Skeletal muscle tissue (tissue), 4 donors: ENCODE data around the gene PCSK1N. TPM values are rescaled to one million over a fixed set of nuclear protein-coding genes. Genes with fewer than 3 reads are reported as not detected.
"Not testable (repeated sequence)": the region's sequence is repeated elsewhere in the genome, so short reads cannot be mapped to it uniquely, and the experiment has no call there.

Experiments used
- H3K27ac ChIP-seq: one replicate; pipeline ENCODE4 v1.7.0; 2013; ENCODE audit warnings: mild to moderate bottlenecking, low read depth, low read length, inconsistent platforms
- H3K27me3 ChIP-seq, 3 donors: one replicate each; pipeline ENCODE4 v1.7.0; 2013; ENCODE audit warnings: low read length in 3 of 3; ENCODE audit not compliant: control insufficient read depth in 3 of 3, insufficient read depth in 3 of 3
- H3K36me3 ChIP-seq, 3 donors: one replicate each; pipeline ENCODE4 v1.7.0; 2013; ENCODE audit warnings: low read length in 3 of 3; ENCODE audit not compliant: control insufficient read depth in 3 of 3, insufficient read depth in 3 of 3
- H3K4me1 ChIP-seq, 3 donors: one replicate each; pipeline ENCODE4 v1.7.0; 2013; ENCODE audit warnings: low read length in 3 of 3, mild to moderate bottlenecking in 3 of 3; ENCODE audit not compliant: control insufficient read depth in 3 of 3, insufficient read depth in 3 of 3
- H3K4me3 ChIP-seq, 3 donors: one replicate each; pipeline ENCODE4 v1.7.0; 2013; ENCODE audit warnings: low read length in 3 of 3
- H3K9ac ChIP-seq, 3 donors: one replicate each; pipeline ENCODE4 v1.7.0; 2013; ENCODE audit warnings: low read length in 3 of 3, mild to moderate bottlenecking in 3 of 3, moderate library complexity in 2 of 3, low read depth in 1 of 3
- H3K9me3 ChIP-seq, 3 donors: one replicate each; pipeline ENCODE4 v1.7.0; 2013; ENCODE audit warnings: low read length in 3 of 3; ENCODE audit not compliant: control insufficient read depth in 3 of 3
- total RNA-seq: library from RNA; depleted of rRNA; stranded (reverse); fragments of >200 nt; gene quantifications from one replicate; pipeline ENCODE4 v1.2.3, GENCODE V29; 2014
- donor health status: Osteomylitis.

PCSK1N gene, protein sequence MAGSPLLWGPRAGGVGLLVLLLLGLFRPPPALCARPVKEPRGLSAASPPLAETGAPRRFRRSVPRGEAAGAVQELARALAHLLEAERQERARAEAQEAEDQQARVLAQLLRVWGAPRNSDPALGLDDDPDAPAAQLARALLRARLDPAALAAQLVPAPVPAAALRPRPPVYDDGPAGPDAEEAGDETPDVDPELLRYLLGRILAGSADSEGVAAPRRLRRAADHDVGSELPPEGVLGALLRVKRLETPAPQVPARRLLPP
- not detected for total RNA-seq

GRCh38 chrX:48835524-48836329 is at the start of gene PCSK1N:
Gene PCSK1N, minus strand, starts transcription at chrX:48835610. Its CDS starts 78 bp downstream, at chrX:48835532.
- Histone ChIP-seq H3K27me3 (peaks cover 19 to 32% (median 27%) of the 10 kb centered on the region in 3 donors), H3K27ac (no peak within 1 kb of the TSS), H3K9me3 (no peaks in the 10 kb centered on the region), H3K4me3 (peak within 1 kb of the TSS in 1 of 3 donors; percentile 13), H3K36me3 (no peaks in the 10 kb centered on the region), H3K4me1 (peaks cover 0 to 5% (median 0%) of the 10 kb centered on the region in 3 donors), H3K9ac (no peak within 1 kb of the TSS)

GRCh38 chrX:48883729-48884128 is 48.3 kb upstream of the PCSK1N start:
- Histone ChIP-seq H3K4me3 (no peak overlapping the region), H3K36me3 (no peaks in the 10 kb centered on the region), H3K9me3 (no peaks in the 10 kb centered on the region), H3K27ac (no peak overlapping the region), H3K4me1 (no peaks in the 10 kb centered on the region), H3K27me3 (no peaks in the 10 kb centered on the region), H3K9ac (no peak overlapping the region)

GRCh38 chrX:48876944-48877343 is 41.5 kb upstream of the PCSK1N start:
- H3K4me1 ChIP-seq, H3K9me3 ChIP-seq, H3K4me3 ChIP-seq, H3K27me3 ChIP-seq, H3K36me3 ChIP-seq, H3K9ac ChIP-seq, H3K27ac ChIP-seq: not testable (repeated sequence)

- H3K9me3 ChIP-seq, H3K27me3 ChIP-seq, H3K36me3 ChIP-seq, H3K27ac ChIP-seq, H3K9ac ChIP-seq, H3K4me3 ChIP-seq, H3K4me1 ChIP-seq: not testable (repeated sequence)
Measured at GRCh38 chrX:48872017-48872416, 36.6 kb upstream of the PCSK1N start.

DNA sequence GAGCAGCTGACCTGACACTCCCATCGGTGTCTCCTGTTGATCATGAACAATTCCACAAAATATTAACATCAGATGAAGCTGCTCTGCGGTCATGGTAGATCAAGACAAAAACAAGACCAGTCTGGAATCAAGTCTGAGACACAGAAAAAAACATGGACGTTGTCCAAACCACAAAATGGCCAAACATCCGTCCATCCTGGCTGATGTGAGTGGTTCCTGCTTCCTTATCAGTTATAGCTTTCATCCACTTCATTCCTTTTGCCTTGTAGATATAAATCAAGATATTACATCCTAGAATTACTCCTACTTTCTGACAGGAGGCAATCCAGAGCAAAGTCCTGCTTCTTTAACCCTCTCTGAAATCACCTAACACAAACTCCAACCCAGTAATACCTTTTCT is 28.8 kb upstream of the PCSK1N start:
- Histone ChIP-seq H3K9ac (no peak overlapping the region), H3K27me3 (no peaks in the 10 kb centered on the region), H3K9me3 (no peaks in the 10 kb centered on the region), H3K36me3 (no peaks in the 10 kb centered on the region), H3K4me3 (no peak overlapping the region), H3K4me1 (no peaks in the 10 kb centered on the region), H3K27ac (no peak overlapping the region)

GRCh38 chrX:48854898-48855297 is 19.5 kb upstream of the PCSK1N start:
- H3K9ac ChIP-seq, result no peak overlapping the region
- H3K36me3 ChIP-seq, result no peaks in the 10 kb centered on the region
- H3K9me3 ChIP-seq, result no peaks in the 10 kb centered on the region
- no peak overlapping the region for H3K27ac ChIP-seq
- H3K4me1 ChIP-seq, result no peaks in the 10 kb centered on the region
- H3K4me3 ChIP-seq, result no peak overlapping the region
- H3K27me3 ChIP-seq, result no peaks in the 10 kb centered on the region

- H3K9ac ChIP-seq, H3K36me3 ChIP-seq, H3K9me3 ChIP-seq, H3K4me1 ChIP-seq, H3K27ac ChIP-seq, H3K4me3 ChIP-seq, H3K27me3 ChIP-seq: not testable (repeated sequence)
Measured at GRCh38 chrX:48854121-48854804, 18.9 kb upstream of the PCSK1N start.

DNA sequence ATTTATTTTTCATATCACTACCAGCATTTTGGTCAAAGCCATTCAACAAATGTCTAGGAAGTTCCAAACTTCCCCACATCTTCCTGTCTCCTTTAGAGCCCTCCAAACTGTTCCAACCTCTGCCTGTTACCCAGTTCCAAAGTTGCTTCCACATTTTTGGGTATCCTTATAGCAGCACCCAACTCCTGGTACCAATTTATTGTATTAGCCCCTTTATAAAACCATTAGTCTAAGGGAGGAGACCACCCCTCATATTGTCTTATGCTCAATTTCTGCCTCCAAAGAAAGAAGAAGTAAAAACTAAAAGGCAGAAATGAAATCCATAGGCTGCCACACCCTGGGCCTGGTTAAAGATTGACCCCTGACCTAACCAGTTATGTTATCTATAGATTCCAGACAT is 18.1 kb upstream of the PCSK1N start:
- H3K36me3 ChIP-seq, H3K4me3 ChIP-seq, H3K9ac ChIP-seq, H3K4me1 ChIP-seq, H3K27me3 ChIP-seq, H3K9me3 ChIP-seq, H3K27ac ChIP-seq: not testable (repeated sequence)

DNA sequence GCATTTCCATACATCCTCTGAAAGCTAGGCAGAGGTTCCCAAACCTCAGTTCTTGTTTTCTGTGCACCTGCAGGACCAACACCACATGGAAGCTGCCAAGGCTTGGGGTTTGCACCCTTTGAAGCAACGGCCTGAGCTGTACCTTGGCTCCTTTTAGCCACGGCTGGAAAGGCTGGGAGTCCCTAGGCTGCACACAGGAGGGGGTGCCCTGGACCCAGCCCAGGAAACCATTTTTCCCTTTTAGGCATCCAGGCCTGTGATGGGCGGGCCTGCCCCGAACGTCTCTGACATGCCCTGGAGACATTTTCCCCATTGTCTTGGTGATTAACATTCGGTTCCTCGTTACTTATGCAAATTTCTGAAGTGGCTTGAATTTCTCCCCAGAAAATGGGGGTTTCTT is 17.4 kb upstream of the PCSK1N start:
- Histone ChIP-seq H3K27ac (no peak overlapping the region), H3K27me3 (no peaks in the 10 kb centered on the region), H3K36me3 (no peaks in the 10 kb centered on the region), H3K9ac (no peak overlapping the region), H3K9me3 (no peaks in the 10 kb centered on the region), H3K4me1 (no peaks in the 10 kb centered on the region), H3K4me3 (no peak overlapping the region)

- Histone ChIP-seq H3K4me1 (no peaks in the 10 kb centered on the region), H3K9ac (no peak overlapping the region), H3K9me3 (no peaks in the 10 kb centered on the region), H3K36me3 (no peaks in the 10 kb centered on the region), H3K27me3 (no peaks in the 10 kb centered on the region), H3K4me3 (no peak overlapping the region), H3K27ac (no peak overlapping the region)
Measured at GRCh38 chrX:48848847-48849246, 13.4 kb upstream of the PCSK1N start.
